IMR-90 (cell line): ENCODE measurements around the gene IL22RA1. TPM values are rescaled to one million over a fixed set of nuclear protein-coding genes. Genes with fewer than 3 reads are reported as not detected.

ENCODE experiments used
- ATAC-seq: fragments of 200-7000 bp; cut with Tn5 transposase; 2 replicates; pipeline ENCODE4 v1.9.1; 2020; ENCODE audit warnings: low read depth, mild to moderate bottlenecking, moderate library complexity
- BruUV-seq: library from RNA; stranded (reverse); fragments of 400-500 nt; replicated peaks from 2 replicates; lab custom pipeline; 2021; lab: Mats Ljungman, UMichigan
- CTCF ChIA-PET: fragments of 300-600 bp; formaldehyde crosslinking; extraction: SDS; loops from one replicate; lab custom pipeline; 2021; ENCODE audit warnings: antibody characterized with exemption; lab: Yijun Ruan, JAX
- POLR2A ChIA-PET: fragments of 300-600 bp; sonication (Branson Sonifier 250); formaldehyde crosslinking; loops from one replicate; lab custom pipeline; 2022; ENCODE audit warnings: antibody characterized with exemption; ENCODE audit not compliant: unreplicated experiment; lab: Charles Lee
- DNase-seq: peaks from one replicate; pipeline ENCODE4 v3.0.0; 2013
- H2AFZ ChIP-seq: replicated peaks from 2 replicates; pipeline ENCODE3; 2013; ENCODE audit warnings: low read length, mild to moderate bottlenecking; ENCODE audit not compliant: poor library complexity
- H2AK5ac ChIP-seq: 2 replicates; pipeline ENCODE4 v1.6.1; 2013; ENCODE audit warnings: low read depth, low read length, inconsistent platforms
- H2AK9ac ChIP-seq: replicated peaks from 2 replicates; pipeline ENCODE3; 2013; ENCODE audit warnings: mild to moderate bottlenecking, low read depth, low read length, moderate library complexity; ENCODE audit not compliant: poor library complexity
- H2BK120ac ChIP-seq: 2 replicates; pipeline ENCODE4 v1.6.1; 2013; ENCODE audit warnings: low read depth, low read length, inconsistent platforms
- H2BK15ac ChIP-seq: 3 replicates; pipeline ENCODE4 v1.6.1; 2013; ENCODE audit warnings: low read depth, low read length, inconsistent platforms
- H2BK20ac ChIP-seq: 2 replicates; pipeline ENCODE4 v1.6.1; 2013; ENCODE audit warnings: low read depth, mild to moderate bottlenecking, inconsistent platforms, low read length, moderate library complexity
- H2BK5ac ChIP-seq: 2 replicates; pipeline ENCODE4 v1.6.1; 2013; ENCODE audit warnings: mild to moderate bottlenecking, low read depth, low read length, inconsistent platforms; ENCODE audit not compliant: poor library complexity, severe bottlenecking
- H3K14ac ChIP-seq: replicated peaks from 2 replicates; pipeline ENCODE4 v1.6.1; 2013; ENCODE audit warnings: low read depth, low read length, inconsistent platforms
- H3K18ac ChIP-seq: 2 replicates; pipeline ENCODE4 v1.6.1; 2013; ENCODE audit warnings: low read depth, low read length, control low read depth
- H3K23ac ChIP-seq: 2 replicates; pipeline ENCODE4 v1.6.1; 2013; ENCODE audit warnings: low read depth, low read length, inconsistent platforms
- H3K27ac ChIP-seq: 2 replicates; pipeline ENCODE4 v1.5.1; 2013; ENCODE audit warnings: mild to moderate bottlenecking, control low read depth, low read length; ENCODE audit not compliant: insufficient read depth
- H3K27me3 ChIP-seq: 2 replicates; pipeline ENCODE4 v1.6.1; 2013; ENCODE audit warnings: low read length; ENCODE audit not compliant: control insufficient read depth, insufficient read depth
- H3K36me3 ChIP-seq: 2 replicates; pipeline ENCODE4 v1.6.1; 2013; ENCODE audit warnings: low read length, mixed read lengths; ENCODE audit not compliant: control insufficient read depth, insufficient read depth
- H3K4ac ChIP-seq: 2 replicates; pipeline ENCODE4 v1.6.1; 2013; ENCODE audit warnings: low read depth, low read length, inconsistent platforms
- H3K4me1 ChIP-seq: 2 replicates; pipeline ENCODE4 v1.6.1; 2013; ENCODE audit warnings: low read length, mixed read lengths; ENCODE audit not compliant: control insufficient read depth, insufficient read depth
- H3K4me2 ChIP-seq: 2 replicates; pipeline ENCODE4 v1.6.1; 2013; ENCODE audit warnings: low read depth, mild to moderate bottlenecking, control low read depth, low read length, moderate library complexity
- H3K4me3 ChIP-seq: 2 replicates; pipeline ENCODE4 v1.5.1; 2013; ENCODE audit warnings: low read depth, mild to moderate bottlenecking, control low read depth, low read length, moderate library complexity; ENCODE audit not compliant: insufficient read depth
- H3K56ac ChIP-seq: 2 replicates; pipeline ENCODE4 v1.6.1; 2013; ENCODE audit warnings: low read length, inconsistent platforms; ENCODE audit not compliant: insufficient read depth; ENCODE audit errors: extremely low read depth
- H3K79me1 ChIP-seq, 2 experiments: 2 replicates each; pipeline ENCODE4 v1.6.1; 2013; ENCODE audit warnings: low read length in 2 of 2, inconsistent platforms in 1 of 2, low read depth in 1 of 2
- H3K9ac ChIP-seq: 2 replicates; pipeline ENCODE4 v1.6.1; 2013; ENCODE audit warnings: low read depth, low read length, control low read depth
- H3K9me1 ChIP-seq: 2 replicates; pipeline ENCODE4 v1.6.1; 2013; ENCODE audit warnings: low read length, inconsistent platforms; ENCODE audit not compliant: insufficient read depth
- H3K9me3 ChIP-seq: 2 replicates; pipeline ENCODE4 v1.6.1; 2013; ENCODE audit warnings: low read length; ENCODE audit not compliant: control insufficient read depth, insufficient read depth
- H4K20me1 ChIP-seq: 2 replicates; pipeline ENCODE4 v1.6.1; 2013; ENCODE audit warnings: low read length, inconsistent platforms; ENCODE audit not compliant: insufficient read depth
- H4K5ac ChIP-seq: 2 replicates; pipeline ENCODE4 v1.6.1; 2013; ENCODE audit warnings: mild to moderate bottlenecking, low read depth, low read length, control low read depth
- H4K8ac ChIP-seq, 2 experiments: 2 replicates each; pipeline ENCODE4 v1.6.1; 2013; ENCODE audit warnings: low read depth in 2 of 2, low read length in 2 of 2, control low read depth in 1 of 2, inconsistent platforms in 1 of 2
- H4K91ac ChIP-seq: 2 replicates; pipeline ENCODE4 v1.6.1; 2013; ENCODE audit warnings: low read depth, low read length, inconsistent platforms; ENCODE audit not compliant: insufficient read depth
- BHLHE40 ChIP-seq: fragments of 150-350 bp; IDR thresholded peaks from 2 replicates; pipeline ENCODE4 v1.6.1; 2016; ENCODE audit warnings: mild to moderate bottlenecking, low read depth, low read length
- CEBPB ChIP-seq: IDR thresholded peaks from 2 replicates; pipeline ENCODE4 v1.6.1; 2012; ENCODE audit warnings: low read depth, low read length, improper control_type of control experiment
- CHD1 ChIP-seq: IDR thresholded peaks from 2 replicates; pipeline ENCODE4 v1.6.1; 2012; ENCODE audit warnings: low read depth, low read length, improper control_type of control experiment
- CTCF ChIP-seq: conservative IDR thresholded peaks from 2 replicates; pipeline ENCODE4 v1.5.1; 2012; ENCODE audit warnings: mild to moderate bottlenecking, low read depth, low read length, improper control_type of control experiment
- ELK1 ChIP-seq: fragments of 150-350 bp; IDR thresholded peaks from 2 replicates; pipeline ENCODE4 v1.6.1; 2016; ENCODE audit warnings: low read depth, mild to moderate bottlenecking, low read length, moderate library complexity, borderline replicate concordance
- FOS ChIP-seq: fragments of 150-350 bp; IDR thresholded peaks from 2 replicates; pipeline ENCODE4 v1.6.1; 2016; ENCODE audit warnings: low read depth, low read length
- MAZ ChIP-seq: IDR thresholded peaks from 2 replicates; pipeline ENCODE4 v1.6.1; 2012; ENCODE audit warnings: low read depth, mild to moderate bottlenecking, low read length, improper control_type of control experiment, moderate library complexity, borderline replicate concordance
- POLR2A ChIP-seq: IDR thresholded peaks from 2 replicates; pipeline ENCODE4 v1.6.1; 2012; ENCODE audit warnings: mild to moderate bottlenecking, low read depth, low read length
- RFX5 ChIP-seq: IDR thresholded peaks from 2 replicates; pipeline ENCODE4 v1.8.0; 2012; ENCODE audit warnings: low read depth, mild to moderate bottlenecking, low read length, moderate library complexity
- SMC3 ChIP-seq: fragments of 150-350 bp; IDR thresholded peaks from 2 replicates; pipeline ENCODE4 v1.6.1; 2016; ENCODE audit warnings: low read depth, mild to moderate bottlenecking, antibody characterized with exemption, low read length, moderate library complexity
- USF2 ChIP-seq: fragments of 150-350 bp; IDR thresholded peaks from 2 replicates; pipeline ENCODE4 v1.6.1; 2017; ENCODE audit warnings: mild to moderate bottlenecking, antibody characterized with exemption, low read length, low read depth
- WGBS, 2 experiments: methylation state at CpG; one replicate each; pipeline versions ENCODE4 v1.1.5 to v1.1.7; 2013; ENCODE audit warnings: missing lambda C conversion rate in 2 of 2; ENCODE audit not compliant: insufficient read length in 1 of 2; ENCODE audit errors: extremely low coverage in 2 of 2; 5-methylcytosine and 5-hydroxymethylcytosine counted together
- dilution Hi-C: fragments of 300-500 bp; cut with HindIII; formaldehyde crosslinking; loops from one replicate; pipeline ENCODE4 v1.14.3; 2018; ENCODE audit warnings: low sequenced_read_pairs; ENCODE audit not compliant: unreplicated experiment
- in situ Hi-C: fragments of 300-500 bp; cut with MboI; formaldehyde crosslinking; loops from 3 replicates; pipeline ENCODE4 v1.14.3; 2019; ENCODE audit warnings: low sequenced_read_pairs, inconsistent platforms, mixed read lengths
- intact Hi-C: fragments of 100-400 bp; cut with micrococcal nuclease; formaldehyde crosslinking; loops from 2 replicates; pipeline ENCODE4 v1.10.0; 2022
- polyA plus RNA-seq, 3 experiments: library from polyadenylated mRNA; depleted of rRNA; stranded (reverse); fragments of >200 nt; gene quantifications; 2 replicates each; pipeline ENCODE4 v1.2.3, GENCODE V29; 2012; ENCODE audit warnings: low replicate concordance in 1 of 3
- total RNA-seq: library from RNA; depleted of rRNA; stranded (reverse); fragments of >200 nt; gene quantifications from 2 replicates; pipeline ENCODE4 v1.2.3, GENCODE V29; 2012

The IL22RA1 gene
- total and polyA plus RNA-seq, 2 of the 4 experiments (the other 2 are of a cell fraction) = not detected

GRCh38 chr1:24117132-24117531, 25.8 kb downstream of the IL22RA1 start:
- Histone ChIP-seq H3K36me3 (no peaks in the 10 kb centered on the region), H3K4me3 (no peak overlapping the region), H2BK15ac (no peak overlapping the region), H3K18ac (no peak overlapping the region), H2AFZ (no peak overlapping the region), H4K5ac (no peak overlapping the region), H2BK20ac (no peak overlapping the region), H3K27me3 (peaks cover 62% of the 10 kb centered on the region), H3K9ac (no peak overlapping the region), H2BK120ac (no peak overlapping the region), H3K4me1 (peaks cover 2% of the 10 kb centered on the region; the same call in 1 of the 2 replicates), H2AK9ac (no peak overlapping the region), H3K9me3 (no peaks in the 10 kb centered on the region), H4K8ac (no peak overlapping the region), H4K20me1 (no peaks in the 10 kb centered on the region), H3K4ac (no peak overlapping the region), H3K4me2 (no peak overlapping the region), H3K56ac (no peak overlapping the region), H3K27ac (no peak overlapping the region), H2BK5ac (no peak overlapping the region), H2AK5ac (no peak overlapping the region), H3K14ac (no peak overlapping the region), H3K79me1 (no peaks in the 10 kb centered on the region), H4K91ac (no peak overlapping the region), H3K23ac (no peak overlapping the region), H3K9me1 (no peaks in the 10 kb centered on the region)
- dilution Hi-C loops (no loop called here), in situ Hi-C loops (no loop called here), intact Hi-C loops (no loop called here)
- ChIA-PET CTCF (no interaction called here), POLR2A (no interaction called here)
- no CpG with 5 or more reads among the region's 2 CpGs for WGBS, 2 experiments
- BruUV-seq = no TSS peak
- TF ChIP-seq MAZ = no peak
- no peak for TF ChIP-seq ELK1
- TF ChIP-seq POLR2A = no peak
- TF ChIP-seq RFX5 = no peak
- no peak for TF ChIP-seq CHD1
- TF ChIP-seq USF2 = no peak
- TF ChIP-seq SMC3 = no peak
- no peak for TF ChIP-seq CTCF
- TF ChIP-seq BHLHE40 = no peak
- no peak for TF ChIP-seq CEBPB
- no peak for TF ChIP-seq FOS
- ATAC-seq = no peak
- DNase-seq = no peak
